Stimulated activated CD4-positive, alpha-beta T cell treated with anti-CD3 and anti-CD28 coated beads, Interleukin-4, amount 100 ng/mL, for 48 hours (primary cell): Measurements from ENCODE around the gene LSM3.

ENCODE experiments used
- DNase-seq, 2 donors: peaks; one replicate each; pipeline ENCODE4 v3.0.0-alpha.2; 2020; ENCODE audit warnings: low read depth in 2 of 2

The LSM3 gene

DNA sequence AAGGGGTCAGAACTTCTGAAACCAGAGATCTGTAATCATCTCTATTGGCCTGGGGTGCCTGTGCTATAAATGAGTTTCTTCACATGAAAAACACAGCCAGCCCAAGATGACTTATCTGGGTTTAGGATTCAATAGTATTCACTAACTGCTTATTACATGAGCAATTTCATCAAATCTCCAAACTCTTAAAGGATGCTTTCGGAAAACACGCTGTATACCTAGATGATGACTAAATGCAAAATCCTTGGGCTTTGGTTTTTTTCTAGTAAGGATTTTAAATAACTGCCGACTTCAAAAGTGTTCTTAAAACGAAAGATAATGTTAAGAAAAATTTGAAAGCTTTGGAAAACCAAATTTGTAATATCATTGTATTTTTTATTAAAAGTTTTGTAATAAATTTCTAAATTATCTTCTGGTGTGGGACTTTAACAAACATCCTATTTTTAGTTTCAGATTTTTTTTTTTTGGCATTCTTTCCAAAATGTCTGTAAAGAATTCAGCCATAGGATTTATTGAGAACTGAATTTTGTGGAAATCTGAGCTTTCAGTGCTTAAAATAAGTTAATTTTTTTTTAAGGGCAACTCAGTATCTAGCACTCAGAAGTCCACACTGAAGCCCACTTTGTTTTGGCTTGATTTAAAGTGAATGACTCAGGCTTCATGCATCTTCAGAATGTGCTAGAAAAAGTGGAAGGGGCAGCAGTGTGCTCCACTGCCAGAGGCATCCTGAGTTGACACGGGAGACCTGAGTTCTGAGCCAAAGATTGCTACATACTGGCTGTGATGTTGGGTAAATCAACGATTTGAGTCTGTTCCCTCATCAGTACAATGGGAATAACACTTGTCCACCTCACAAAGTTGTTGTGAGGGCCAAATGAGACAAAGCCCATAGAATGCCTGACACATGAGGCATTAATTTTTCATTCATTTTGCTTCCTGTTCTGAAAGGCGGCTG is 35.1 kb upstream of the LSM3 start:
- DNase-seq: no peak

DNA sequence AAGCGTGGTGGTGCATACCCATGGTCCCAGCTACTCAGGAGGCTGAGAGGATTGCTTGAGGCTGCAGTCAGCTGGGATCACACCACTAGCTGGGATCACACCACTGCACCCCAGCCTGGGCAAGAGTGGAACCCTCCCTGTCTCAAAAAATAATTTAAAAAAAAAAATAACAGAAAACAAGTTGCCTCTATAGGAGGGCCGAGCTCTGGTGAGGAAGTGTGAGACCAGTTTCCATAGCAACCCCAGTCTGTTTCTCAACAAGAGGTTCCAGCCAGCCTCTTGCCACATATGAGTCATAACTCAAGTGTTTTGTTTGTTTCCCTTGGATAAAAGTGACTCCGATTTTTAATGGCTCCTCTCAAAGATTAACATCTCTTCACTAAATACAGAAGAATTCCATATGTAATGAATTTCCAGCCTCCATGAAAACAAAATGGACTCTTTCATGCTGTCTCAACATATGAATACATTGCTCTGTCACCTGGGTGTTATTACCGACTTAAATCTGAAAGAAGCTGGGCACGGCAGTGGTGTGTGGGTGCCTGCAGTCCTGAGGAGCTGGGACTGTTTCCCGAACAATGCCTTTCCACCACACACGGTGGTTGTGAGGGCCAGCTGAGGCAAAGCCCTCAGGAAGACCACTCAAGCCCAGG is 34.1 kb upstream of the LSM3 start:
- peak in 1 of 2 donors; percentile 45 for DNase-seq

- DNase-seq: no peak
These were observed 33.4 kb upstream of the LSM3 start for GRCh38 chr3:14145236-14145635.

DNA sequence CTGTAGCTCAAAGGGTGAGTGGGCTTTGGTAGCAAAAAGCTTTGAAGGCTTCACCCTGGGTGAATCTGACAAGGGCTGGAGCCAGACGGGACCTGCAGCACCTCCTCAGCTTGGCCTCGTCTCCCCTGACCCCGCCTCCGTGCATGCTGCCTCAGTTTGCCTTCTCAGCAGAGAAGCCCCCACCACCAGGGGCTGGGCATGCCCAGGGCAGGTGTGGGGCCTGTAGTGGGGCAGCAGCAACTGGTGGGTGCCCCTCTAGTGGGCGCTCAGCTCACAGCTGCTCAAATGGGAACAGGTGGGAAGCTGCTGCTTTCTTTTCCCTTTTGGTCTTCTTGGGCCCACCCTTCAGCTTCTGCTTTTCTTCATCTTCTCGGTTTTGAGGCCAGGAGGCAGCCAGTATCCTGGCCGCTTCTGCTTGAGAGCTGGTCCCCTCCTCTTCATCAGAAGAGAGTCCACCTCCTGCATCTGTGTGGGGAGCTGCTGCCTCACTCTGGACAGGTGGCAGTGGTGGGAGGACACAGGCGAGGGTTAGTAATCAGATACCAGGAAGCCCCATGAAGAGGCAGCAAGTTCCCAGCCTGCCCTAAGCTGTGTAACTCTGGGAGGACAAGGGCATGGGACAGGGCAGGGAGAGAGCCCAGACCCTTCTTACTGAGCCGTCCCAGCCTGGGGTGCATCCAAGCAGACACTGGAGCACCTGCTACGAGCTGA is 32.8 kb upstream of the LSM3 start:
- no peak for DNase-seq

DNA sequence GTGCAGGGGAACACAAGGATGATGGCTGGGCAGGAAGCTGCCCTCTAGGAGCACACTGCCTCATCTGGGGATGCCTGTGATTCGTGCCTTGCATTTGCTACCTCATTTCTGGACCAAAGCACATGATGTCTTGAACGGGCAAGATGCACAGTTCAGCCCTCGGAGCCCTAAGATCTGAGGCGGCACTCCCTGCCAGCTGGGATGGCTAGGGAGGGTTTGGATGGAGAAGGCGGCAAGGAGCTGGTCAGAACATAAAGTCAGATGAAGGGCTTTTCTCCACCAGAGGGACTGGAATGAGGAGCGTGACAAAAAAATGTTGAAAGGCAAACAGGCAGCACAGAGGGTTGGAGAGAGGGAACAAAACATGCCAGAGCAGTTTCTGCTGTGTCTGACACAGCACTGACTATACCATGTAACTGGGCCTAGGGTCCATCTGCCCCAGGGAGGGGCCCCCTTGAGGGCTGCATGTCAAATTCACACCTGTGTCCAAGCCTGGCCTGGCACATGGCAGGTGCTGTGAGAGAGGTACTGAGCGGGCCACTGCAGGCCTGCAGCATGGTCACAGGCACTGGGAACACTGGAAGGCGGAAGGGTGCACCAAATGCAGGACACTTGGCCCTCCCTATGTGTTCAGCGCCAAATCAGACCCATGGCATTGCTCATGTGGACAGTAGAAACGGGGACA is 32.1 kb upstream of the LSM3 start:
- no peak for DNase-seq

DNA sequence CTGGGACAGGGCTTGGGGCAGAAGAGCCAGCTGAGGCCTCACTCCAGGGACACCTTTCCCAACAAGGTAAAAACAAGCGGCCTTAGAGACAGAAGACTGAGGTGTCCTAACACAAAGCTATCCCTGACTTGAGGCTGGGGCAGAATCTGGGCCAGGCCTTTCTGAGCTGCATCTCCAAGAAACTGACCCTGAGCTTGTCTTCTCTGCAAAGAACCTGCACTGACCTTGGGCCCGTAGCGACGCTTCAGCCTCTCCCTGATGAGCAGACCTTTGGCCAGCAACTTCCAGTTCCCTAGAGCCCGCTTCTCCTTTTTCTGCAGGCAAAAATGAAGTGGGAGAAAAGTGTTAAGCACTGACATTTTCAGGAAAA is 31.6 kb upstream of the LSM3 start:
- DNase-seq: no peak

GRCh38 chr3:14147617-14148016 is 31.0 kb upstream of the LSM3 start:
- no peak for DNase-seq

DNA sequence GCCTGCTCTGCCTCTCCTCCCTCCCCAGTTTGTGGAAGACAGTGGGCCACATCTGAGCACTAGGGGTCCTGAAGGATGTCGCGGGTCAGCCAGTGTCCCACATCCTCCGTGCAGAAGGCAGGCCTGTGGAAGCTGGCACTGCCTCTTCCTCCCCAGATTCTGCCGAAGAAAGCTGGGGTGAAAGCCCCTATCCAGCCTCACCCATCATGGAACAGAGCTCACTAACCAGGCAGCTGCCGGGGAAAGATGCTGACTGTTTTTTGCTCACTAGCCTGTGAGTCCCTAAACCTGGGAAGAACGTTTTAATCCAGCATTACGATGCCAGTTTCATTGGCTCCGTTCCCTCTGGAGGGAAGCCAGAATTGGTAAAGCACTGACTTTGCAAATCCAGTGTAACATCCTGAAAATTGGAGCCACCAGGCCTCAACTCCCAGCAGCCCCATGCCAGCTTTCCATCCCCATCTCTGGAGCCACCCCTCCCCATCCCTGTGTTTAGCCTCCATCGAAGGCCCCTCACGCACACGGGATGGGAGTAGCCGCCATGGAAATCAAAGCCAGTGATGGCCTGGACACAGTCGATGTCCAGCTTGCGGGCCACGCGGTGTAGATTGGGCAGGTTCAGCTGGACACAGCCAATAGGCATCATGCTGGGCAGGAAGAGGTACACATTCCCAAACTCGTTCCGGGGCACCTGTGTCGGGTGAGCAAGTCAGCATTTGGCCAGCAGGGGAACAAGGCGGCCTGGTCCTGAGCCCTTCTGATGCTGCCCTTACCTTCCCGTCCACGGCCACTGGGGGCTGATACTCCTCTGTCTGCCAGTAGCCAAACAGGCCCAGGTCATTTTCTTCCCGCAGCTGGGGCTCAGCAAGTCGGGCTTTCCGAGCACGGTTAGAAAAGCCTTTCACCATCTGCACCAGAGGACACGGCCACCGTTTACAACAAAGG is 30.3 kb upstream of the LSM3 start:
- no peak for DNase-seq

DNA sequence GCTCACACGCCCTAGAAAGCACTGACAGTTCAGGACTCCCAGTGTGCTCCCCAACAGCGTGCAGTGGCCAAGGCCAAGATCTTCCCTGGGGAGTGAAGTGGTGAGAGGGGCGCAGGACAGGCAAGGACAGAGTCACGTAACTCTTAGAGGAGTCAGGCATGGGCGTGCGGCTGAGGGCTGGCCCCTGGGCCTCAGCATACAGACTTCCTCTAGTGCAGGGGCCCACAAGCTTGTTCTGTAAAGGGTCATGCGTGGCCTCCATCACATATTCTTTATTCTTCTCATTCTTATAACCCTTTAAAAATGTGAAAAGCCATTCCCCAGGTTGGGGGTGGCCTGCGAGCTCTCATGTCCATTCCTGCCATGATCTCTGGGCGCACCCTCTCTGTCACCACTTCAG is 28.5 kb upstream of the LSM3 start:
- no peak for DNase-seq

- DNase-seq: no peak
These were observed 28.0 kb upstream of the LSM3 start for GRCh38 chr3:14150491-14151230.

- no peak for DNase-seq
These were observed 27.0 kb upstream of the LSM3 start for GRCh38 chr3:14151471-14152083.

DNA sequence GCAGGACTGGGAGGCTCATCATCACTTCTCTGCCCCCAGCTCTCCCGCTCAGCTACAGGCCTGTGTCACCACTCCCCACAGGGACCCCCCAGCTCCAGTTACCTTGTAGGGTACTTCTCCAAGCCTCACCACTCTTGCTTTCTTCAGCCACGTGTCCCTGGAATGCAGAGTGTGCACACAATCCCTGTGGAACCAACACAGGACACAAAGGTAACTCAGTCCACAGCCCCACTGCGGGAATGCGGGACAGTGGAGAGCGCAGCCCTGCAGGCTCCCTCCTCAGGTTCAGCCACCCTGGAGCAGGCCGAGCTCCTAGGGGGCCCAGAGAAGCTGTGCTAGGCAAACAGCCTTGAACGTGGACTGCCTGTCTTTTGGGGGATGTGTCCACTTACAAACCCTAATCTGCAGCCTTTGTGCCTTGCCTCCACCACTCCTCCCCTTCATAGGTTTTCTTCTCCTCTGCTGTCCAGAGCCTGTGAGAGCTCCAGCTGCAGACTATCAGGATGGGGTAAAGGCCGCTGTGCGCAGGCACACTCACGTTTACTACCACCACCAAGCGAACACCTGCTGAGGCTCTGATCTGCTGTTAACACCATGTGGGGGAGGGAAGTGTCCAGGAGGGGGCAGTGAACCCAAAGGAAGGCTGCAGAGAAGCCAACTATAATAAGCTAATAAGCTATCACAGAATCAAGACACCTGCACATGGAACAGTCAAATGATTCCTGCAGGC is 26.2 kb upstream of the LSM3 start:
- DNase-seq: no peak

GRCh38 chr3:14152963-14153355 is 25.7 kb upstream of the LSM3 start:
- no peak for DNase-seq

- no peak for DNase-seq
These were observed 25.0 kb upstream of the LSM3 start for GRCh38 chr3:14153663-14154062.

DNA sequence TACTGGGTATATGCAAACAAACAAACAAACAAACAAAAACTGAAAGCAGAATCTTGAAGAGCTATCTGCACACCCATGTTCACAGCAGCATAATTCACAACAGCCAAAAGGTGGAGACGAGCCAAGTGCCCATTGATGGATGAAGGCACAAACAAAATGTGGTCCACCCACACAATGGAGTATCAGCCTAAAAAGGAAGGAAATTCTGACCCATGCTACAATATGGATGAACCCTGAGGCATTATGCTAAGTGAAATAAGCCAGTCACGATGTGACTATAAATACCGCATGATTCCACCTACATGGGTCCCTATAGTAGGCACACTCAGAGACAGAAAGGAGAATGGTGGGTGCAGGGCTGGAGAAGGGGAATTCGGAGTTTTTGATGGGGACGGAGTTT is 24.3 kb upstream of the LSM3 start:
- no peak for DNase-seq

DNA sequence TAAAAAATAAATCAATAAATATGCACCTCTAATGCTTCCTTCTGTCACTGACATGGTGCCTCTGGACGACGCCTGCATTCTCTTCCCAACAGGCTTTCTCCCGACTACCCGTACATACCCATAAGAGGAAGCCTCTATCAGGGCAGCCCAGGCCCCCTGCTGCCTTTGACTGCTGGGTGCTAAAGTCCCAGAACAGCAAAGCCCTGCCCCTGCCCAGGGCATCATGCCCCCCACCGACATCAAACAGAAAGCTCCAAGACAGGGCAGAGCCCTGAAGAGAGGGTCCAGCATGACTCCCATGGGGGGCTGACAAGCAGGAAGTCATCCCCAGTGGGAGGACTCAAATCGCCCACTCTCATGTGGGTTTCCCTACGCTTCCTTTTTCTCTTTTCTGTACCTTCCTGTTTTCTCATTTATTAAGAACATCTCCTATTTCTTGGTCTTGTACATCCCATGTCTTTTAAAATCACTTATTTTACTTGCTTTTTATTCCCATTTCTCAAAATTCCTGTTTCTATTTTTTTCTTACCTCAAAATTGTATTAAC is 23.6 kb upstream of the LSM3 start:
- DNase-seq: no peak

DNA sequence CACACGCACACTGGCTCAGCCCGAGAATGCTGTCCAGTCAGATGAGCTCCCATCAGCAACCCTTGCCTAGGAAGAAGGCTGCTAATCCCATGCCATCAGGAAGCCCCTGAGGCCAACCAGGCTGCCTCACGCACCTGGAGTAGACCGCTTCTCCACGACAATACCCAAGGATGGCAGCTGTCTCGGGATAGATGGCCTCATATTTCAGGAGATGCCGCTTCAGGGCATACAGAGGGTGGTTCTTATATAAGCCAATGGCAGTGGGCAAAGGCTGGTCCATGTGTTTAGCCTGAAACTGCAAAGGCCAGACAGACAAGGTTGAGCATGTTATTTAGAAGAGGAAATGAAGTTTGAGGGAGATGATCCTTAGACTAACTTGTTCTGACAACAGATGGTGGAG is 22.4 kb upstream of the LSM3 start:
- no peak for DNase-seq

DNA sequence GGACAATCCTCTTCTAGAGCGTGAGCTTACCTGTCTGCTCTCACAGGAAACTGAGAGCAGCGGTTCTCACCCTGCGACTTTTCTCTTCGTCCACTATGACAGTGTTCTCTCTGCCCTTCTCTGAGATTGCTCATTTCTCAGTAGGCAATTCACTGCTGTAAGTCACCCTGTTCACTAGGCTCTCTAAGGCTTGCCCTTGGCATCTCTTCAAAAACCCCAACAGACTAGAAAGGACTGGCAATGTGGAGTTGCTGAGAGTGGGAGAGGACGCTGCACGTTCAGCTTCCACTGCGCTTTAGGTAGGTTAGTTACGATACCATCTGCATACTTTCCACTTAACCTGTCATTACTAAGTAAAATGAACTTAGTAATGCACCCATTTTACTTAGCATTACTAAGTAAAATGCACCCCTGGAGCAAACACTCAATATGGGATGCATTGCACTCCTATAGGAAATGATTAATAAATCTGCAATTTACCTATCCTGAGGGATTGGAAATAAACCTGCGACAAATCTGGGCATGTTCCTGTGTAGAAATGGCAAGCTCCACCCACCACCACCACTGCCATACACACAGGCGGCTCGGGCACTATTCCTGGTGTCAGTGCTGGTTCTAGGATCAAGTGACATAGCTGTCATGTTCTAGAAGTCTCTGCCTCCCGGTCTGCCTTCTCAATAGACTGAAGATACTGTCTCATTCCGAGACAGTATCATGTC is 21.6 kb upstream of the LSM3 start:
- no peak for DNase-seq
